ENCODE data around the gene ASB5.

The ASB5 gene

DNA sequence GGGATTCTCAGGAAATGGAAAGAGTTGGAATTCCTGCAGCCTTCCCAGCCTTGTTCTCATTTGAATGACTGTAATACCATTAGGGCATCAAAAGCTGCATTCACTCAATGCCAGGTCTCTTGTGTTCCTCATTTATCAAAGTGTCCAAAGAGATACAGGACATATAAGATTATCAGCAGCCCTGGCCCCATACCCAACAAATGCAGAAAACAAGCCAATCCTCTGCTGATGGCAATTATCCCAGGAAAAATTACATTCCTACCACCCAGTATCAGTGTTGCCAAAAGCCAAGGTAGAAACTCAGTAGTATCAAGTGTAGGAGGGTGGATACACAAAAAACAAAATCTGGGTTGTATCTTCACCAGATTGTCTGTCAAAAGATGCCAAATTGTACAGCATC, 18.5 kb upstream of the ASB5 start:
- no peak for TF ChIP-seq TAF1 (IDR thresholded peaks at IDR 0.05; ENCODE audit: borderline replicate concordance, insufficient read depth, low read length)
- no peak for TF ChIP-seq SIN3A (IDR thresholded peaks at IDR 0.05; ENCODE audit: borderline replicate concordance, insufficient read depth, low read length)
- TF ChIP-seq, protein P1, sequence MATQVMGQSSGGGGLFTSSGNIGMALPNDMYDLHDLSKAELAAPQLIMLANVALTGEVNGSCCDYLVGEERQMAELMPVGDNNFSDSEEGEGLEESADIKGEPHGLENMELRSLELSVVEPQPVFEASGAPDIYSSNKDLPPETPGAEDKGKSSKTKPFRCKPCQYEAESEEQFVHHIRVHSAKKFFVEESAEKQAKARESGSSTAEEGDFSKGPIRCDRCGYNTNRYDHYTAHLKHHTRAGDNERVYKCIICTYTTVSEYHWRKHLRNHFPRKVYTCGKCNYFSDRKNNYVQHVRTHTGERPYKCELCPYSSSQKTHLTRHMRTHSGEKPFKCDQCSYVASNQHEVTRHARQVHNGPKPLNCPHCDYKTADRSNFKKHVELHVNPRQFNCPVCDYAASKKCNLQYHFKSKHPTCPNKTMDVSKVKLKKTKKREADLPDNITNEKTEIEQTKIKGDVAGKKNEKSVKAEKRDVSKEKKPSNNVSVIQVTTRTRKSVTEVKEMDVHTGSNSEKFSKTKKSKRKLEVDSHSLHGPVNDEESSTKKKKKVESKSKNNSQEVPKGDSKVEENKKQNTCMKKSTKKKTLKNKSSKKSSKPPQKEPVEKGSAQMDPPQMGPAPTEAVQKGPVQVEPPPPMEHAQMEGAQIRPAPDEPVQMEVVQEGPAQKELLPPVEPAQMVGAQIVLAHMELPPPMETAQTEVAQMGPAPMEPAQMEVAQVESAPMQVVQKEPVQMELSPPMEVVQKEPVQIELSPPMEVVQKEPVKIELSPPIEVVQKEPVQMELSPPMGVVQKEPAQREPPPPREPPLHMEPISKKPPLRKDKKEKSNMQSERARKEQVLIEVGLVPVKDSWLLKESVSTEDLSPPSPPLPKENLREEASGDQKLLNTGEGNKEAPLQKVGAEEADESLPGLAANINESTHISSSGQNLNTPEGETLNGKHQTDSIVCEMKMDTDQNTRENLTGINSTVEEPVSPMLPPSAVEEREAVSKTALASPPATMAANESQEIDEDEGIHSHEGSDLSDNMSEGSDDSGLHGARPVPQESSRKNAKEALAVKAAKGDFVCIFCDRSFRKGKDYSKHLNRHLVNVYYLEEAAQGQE (IDR thresholded peaks at IDR 0.05; ENCODE audit: insufficient read depth in 1 of 2, low read depth in 2 of 2, low read length in 2 of 2) = no peak
- TF ChIP-seq POLR2AphosphoS5 (IDR thresholded peaks at IDR 0.05; ENCODE audit: low read depth, low read length) = no peak
- TF ChIP-seq FOXP2 (optimal IDR thresholded peaks at IDR 0.05; ENCODE audit: borderline replicate concordance, extremely low read depth, extremely low read length, insufficient read depth) = no peak

DNA sequence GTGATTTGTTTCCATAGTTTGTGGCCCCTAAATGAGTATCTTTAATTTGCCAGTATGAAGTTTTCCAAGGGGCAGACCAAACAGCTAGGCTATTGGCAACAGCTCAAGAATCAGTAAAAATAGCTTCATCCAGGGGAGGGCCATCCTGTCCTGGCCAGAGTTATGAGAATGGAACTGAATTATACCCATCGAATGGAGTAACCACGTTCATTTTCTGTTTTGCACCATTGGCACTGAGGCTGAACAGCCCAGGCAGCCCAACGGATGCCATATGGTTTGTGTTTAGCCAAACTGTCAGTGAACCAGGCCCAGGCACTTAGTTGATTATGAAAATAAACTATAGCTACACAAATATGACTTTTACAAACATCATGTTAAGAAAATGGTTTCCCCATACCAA, 17.7 kb upstream of the ASB5 start:
- TF ChIP-seq SIN3A (IDR thresholded peaks at IDR 0.05; ENCODE audit: borderline replicate concordance, insufficient read depth, low read length) = no peak
- no peak for TF ChIP-seq POLR2AphosphoS5 (IDR thresholded peaks at IDR 0.05; ENCODE audit: low read depth, low read length)
- TF ChIP-seq TAF1 (IDR thresholded peaks at IDR 0.05; ENCODE audit: borderline replicate concordance, insufficient read depth, low read length) = no peak
- no peak for TF ChIP-seq FOXP2 (optimal IDR thresholded peaks at IDR 0.05; ENCODE audit: borderline replicate concordance, extremely low read depth, extremely low read length, insufficient read depth)
- TF ChIP-seq, protein P1 (IDR thresholded peaks at IDR 0.05; ENCODE audit: insufficient read depth in 1 of 2, low read depth in 2 of 2, low read length in 2 of 2) = no peak

DNA sequence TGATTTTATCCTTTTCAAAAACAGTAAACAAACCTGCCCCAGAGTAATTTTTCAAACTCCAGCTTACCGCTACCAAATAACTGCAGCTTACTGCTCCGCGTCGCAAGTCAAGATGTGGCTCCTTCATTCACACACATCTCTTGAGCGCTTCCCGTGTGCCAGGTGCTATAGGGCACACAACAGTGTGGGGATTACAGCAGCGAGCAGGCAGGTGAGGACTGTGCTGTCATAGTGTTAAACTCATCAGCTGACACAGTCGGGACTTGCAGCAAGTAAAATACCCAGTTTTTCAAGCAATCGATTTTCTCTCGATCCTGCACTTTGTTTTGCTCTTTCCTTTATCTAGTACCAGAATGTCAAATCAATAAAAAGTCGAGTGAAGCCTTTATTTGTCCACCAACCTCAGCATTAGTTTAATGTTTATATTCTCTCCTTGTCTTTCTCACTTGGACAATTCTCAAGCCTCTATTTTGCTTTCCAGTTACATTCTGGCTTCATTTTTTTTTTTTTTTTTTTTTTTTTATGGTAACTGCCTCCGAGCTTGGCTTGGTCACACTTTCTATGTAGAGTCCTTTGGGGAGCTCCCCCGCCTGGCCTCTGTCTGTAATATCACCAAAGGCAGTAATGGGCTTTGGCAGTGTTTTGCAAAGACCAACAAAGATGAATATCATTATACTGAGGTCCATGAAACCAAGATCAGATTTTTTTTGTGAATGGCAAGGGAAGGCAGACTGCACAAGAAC, 8.3 kb upstream of the ASB5 start:
- TF ChIP-seq FOXP2 (optimal IDR thresholded peaks at IDR 0.05; ENCODE audit: borderline replicate concordance, extremely low read depth, extremely low read length, insufficient read depth) (no peak), POLR2AphosphoS5 (IDR thresholded peaks at IDR 0.05; ENCODE audit: low read depth, low read length) (no peak), TAF1 (IDR thresholded peaks at IDR 0.05; ENCODE audit: borderline replicate concordance, insufficient read depth, low read length) (no peak), SIN3A (IDR thresholded peaks at IDR 0.05; ENCODE audit: borderline replicate concordance, insufficient read depth, low read length) (no peak)
- TF ChIP-seq, protein P1 (IDR thresholded peaks at IDR 0.05; ENCODE audit: insufficient read depth in 1 of 2, low read depth in 2 of 2, low read length in 2 of 2) = no peak

DNA sequence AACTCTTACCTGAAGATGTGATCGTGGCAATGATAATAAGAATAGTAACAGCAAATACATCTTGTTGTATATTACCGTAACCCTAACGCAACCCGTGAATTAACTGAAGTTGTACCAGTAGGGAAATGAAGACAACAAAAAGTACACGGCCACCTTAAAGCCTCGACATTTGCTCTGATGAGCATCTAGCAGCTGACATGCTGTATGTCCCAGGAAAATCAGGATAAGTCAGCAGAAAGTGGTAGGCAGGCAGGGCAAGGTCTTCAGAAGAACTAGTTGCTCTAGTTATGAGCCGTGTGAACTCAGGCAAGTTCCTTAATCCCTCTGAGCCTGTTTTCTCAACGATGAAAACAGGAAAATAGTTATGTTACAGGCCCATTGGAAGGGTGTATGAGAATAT, 7.7 kb upstream of the ASB5 start:
- TF ChIP-seq TAF1 (IDR thresholded peaks at IDR 0.05; ENCODE audit: borderline replicate concordance, insufficient read depth, low read length) = no peak
- TF ChIP-seq POLR2AphosphoS5 (IDR thresholded peaks at IDR 0.05; ENCODE audit: low read depth, low read length) = no peak
- TF ChIP-seq SIN3A (IDR thresholded peaks at IDR 0.05; ENCODE audit: borderline replicate concordance, insufficient read depth, low read length) = no peak
- TF ChIP-seq FOXP2 (optimal IDR thresholded peaks at IDR 0.05; ENCODE audit: borderline replicate concordance, extremely low read depth, extremely low read length, insufficient read depth) = no peak
- TF ChIP-seq, protein P1 (IDR thresholded peaks at IDR 0.05; ENCODE audit: insufficient read depth in 1 of 2, low read depth in 2 of 2, low read length in 2 of 2) = no peak
